Tibial artery (tissue), 4 donors: ENCODE data around the gene SOX5.
"Not testable (repeated sequence)": the region's sequence is repeated elsewhere in the genome, so short reads cannot be mapped to it uniquely, and the experiment has no call there.

Source experiments
- DNase-seq, 2 donors: peaks; one replicate each; pipeline ENCODE4 v3.0.0-alpha.2; 2019
- H3K27ac ChIP-seq, 2 donors: fragments of 200-600 bp; sonication (generic) in 1 of 2; 1 replicate in 1 of 2; 2 replicates in 1 of 2; pipeline ENCODE4 v1.5.1; 2018 to 2019; ENCODE audit warnings: mild to moderate bottlenecking in 1 of 2
- H3K27me3 ChIP-seq, 2 donors: fragments of 200-600 bp; sonication (generic) in 1 of 2; one replicate each; pipeline versions ENCODE4 v1.5.1 to v1.6.0; 2016 to 2019
- H3K36me3 ChIP-seq, 3 donors: fragments of 200-600 bp; sonication (generic) in 2 of 3; one replicate each; pipeline ENCODE4 v1.5.1; 2016 to 2019; ENCODE audit warnings: mild to moderate bottlenecking in 2 of 3
- H3K4me1 ChIP-seq, 4 donors: fragments of 200-600 bp; sonication (generic) in 2 of 4; 1 replicate in 3 of 4; 2 replicates in 1 of 4; pipeline ENCODE4 v1.5.1; 2016 to 2019
- H3K4me3 ChIP-seq, 2 donors: fragments of 200-600 bp; sonication (generic) in 1 of 2; 1 replicate in 1 of 2; 2 replicates in 1 of 2; pipeline ENCODE4 v1.5.1; 2018 to 2019; ENCODE audit warnings: mild to moderate bottlenecking in 2 of 2
- H3K9me3 ChIP-seq, 3 donors: fragments of 200-600 bp; sonication (generic) in 1 of 3; one replicate each; pipeline ENCODE4 v1.5.1; 2016 to 2019
- intact Hi-C: fragments of 100-400 bp; cut with DNase I; formaldehyde crosslinking; loops from one replicate; pipeline ENCODE4 v1.15.0; 2023; ENCODE audit warnings: low total_unique reads
- TF ChIP-seq, protein P1 (sequence below), 2 experiments: fragments of 200-600 bp in 1 of 2; fragments of 450-650 bp in 1 of 2; IDR thresholded peaks; one replicate each; pipeline ENCODE4 v1.5.1; 2017 to 2019; ENCODE audit warnings: antibody characterized with exemption in 2 of 2, mild to moderate bottlenecking in 1 of 2, moderate library complexity in 1 of 2

SOX5 gene

DNA sequence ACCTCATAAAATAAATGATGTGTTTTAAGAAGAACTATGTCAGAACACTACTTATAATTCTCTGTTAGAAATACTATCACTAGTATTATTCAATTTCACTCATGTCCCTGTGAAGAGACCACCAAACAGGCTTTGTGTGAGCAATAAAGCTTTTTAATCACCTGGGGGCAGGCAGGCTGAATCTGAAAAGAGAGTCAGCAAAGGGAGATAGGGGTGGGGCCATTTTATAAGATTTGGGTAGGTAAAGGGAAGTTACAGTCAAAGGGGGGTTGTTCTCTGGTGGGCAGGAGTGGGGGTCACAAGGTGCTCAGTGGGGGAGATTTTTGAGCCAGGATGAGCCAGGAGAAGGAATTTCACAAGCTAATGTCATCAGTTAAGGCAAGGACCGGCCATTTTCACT is 443.7 kb downstream of the SOX5 start:
- DNase-seq, H3K4me1 ChIP-seq, H3K27me3 ChIP-seq, H3K4me3 ChIP-seq, H3K9me3 ChIP-seq, H3K36me3 ChIP-seq, H3K27ac ChIP-seq, intact Hi-C loops: not testable (repeated sequence)

DNA sequence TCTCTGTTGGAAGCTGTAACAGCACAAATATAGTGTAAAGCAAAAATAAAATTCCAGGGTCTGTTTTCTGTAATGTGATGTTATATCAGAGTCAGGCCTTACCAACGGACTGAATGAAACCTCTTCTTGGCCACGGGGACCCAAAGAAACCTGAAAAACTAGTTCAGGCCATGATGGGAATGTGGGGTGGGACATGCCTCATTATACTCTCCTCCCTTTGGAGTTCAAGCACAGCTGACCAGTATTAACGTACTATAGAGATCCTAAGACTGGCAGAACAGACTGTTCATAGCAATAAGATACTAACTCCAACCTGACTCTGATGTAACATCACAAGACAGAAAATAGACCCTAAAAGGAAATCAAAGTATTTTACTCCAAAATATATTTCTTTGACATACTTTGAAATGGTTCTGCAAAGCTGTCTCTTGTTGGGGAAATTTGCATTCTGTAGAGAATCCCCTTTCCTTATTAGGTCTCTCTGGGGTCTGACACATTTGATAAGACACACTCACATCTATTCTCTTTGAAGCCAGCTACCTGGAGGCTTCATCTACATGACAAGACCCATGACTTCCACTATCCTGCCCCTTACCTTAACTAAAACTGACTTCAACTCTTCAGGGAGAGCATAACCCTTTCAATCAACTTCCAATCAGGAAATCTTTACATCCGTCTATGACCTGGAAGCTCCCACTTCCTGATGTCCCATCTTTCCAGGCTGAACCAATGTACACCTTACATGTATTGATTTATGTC is 444.6 kb downstream of the SOX5 start:
- TF ChIP-seq, protein P1, sequence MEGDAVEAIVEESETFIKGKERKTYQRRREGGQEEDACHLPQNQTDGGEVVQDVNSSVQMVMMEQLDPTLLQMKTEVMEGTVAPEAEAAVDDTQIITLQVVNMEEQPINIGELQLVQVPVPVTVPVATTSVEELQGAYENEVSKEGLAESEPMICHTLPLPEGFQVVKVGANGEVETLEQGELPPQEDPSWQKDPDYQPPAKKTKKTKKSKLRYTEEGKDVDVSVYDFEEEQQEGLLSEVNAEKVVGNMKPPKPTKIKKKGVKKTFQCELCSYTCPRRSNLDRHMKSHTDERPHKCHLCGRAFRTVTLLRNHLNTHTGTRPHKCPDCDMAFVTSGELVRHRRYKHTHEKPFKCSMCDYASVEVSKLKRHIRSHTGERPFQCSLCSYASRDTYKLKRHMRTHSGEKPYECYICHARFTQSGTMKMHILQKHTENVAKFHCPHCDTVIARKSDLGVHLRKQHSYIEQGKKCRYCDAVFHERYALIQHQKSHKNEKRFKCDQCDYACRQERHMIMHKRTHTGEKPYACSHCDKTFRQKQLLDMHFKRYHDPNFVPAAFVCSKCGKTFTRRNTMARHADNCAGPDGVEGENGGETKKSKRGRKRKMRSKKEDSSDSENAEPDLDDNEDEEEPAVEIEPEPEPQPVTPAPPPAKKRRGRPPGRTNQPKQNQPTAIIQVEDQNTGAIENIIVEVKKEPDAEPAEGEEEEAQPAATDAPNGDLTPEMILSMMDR (IDR thresholded peaks at IDR 0.05) = no peak
- Histone ChIP-seq H3K4me3 (no peak overlapping the region), H3K9me3 (no peaks in the 10 kb centered on the region), H3K4me1 (no peaks in the 10 kb centered on the region), H3K27ac (no peak overlapping the region), H3K36me3 (no peaks in the 10 kb centered on the region), H3K27me3 (no peaks in the 10 kb centered on the region)
- intact Hi-C loops = no loop called here
- no peak for DNase-seq

GRCh38 chr12:23504043-23504442 is 445.4 kb downstream of the SOX5 start:
- Histone ChIP-seq H3K4me1 (no peaks in the 10 kb centered on the region), H3K27ac (no peak overlapping the region), H3K36me3 (no peaks in the 10 kb centered on the region), H3K4me3 (no peak overlapping the region), H3K27me3 (no peaks in the 10 kb centered on the region), H3K9me3 (peaks cover 0 to 2% (median 0%) of the 10 kb centered on the region in 3 donors)
- no peak for DNase-seq
- TF ChIP-seq, protein P1 (IDR thresholded peaks at IDR 0.05) = no peak
- intact Hi-C loops = no loop called here

- TF ChIP-seq, protein P1 (IDR thresholded peaks at IDR 0.05) = no peak
- Histone ChIP-seq H3K27ac (no peak overlapping the region), H3K4me3 (no peak overlapping the region), H3K27me3 (no peaks in the 10 kb centered on the region), H3K36me3 (no peaks in the 10 kb centered on the region), H3K4me1 (no peaks in the 10 kb centered on the region), H3K9me3 (peaks cover 0 to 5% (median 0%) of the 10 kb centered on the region in 3 donors)
- no peak for DNase-seq
- intact Hi-C loops = no loop called here
These were observed 445.9 kb downstream of the SOX5 start for GRCh38 chr12:23503544-23503943.

DNA sequence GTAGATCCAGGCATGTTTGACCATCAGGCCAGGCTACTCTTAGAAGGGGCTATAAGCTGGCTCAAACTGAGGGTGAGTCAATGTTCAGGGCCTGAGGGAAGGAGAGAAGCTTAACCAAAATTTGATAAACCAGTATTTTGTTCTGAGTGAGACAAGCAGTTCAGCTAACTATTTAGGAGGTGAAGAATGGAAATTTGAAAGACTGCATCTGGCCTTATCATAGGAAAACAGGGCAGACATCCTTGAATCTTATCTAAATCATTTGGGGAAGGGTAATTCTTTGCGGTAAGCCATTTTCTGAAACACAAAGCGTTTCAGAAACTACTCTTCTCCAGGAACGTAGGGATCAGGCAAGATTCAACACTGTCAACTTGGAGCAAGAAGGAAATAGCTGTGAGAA is 447.2 kb downstream of the SOX5 start:
- H3K4me1 ChIP-seq = no peaks in the 10 kb centered on the region
- H3K9me3 ChIP-seq = peaks cover 0 to 10% (median 0%) of the 10 kb centered on the region in 3 donors
- H3K27ac ChIP-seq = no peak overlapping the region
- H3K36me3 ChIP-seq = no peaks in the 10 kb centered on the region
- no peak for DNase-seq
- TF ChIP-seq, protein P1 (IDR thresholded peaks at IDR 0.05) = no peak
- intact Hi-C loops = no loop called here
- no peak overlapping the region for H3K4me3 ChIP-seq
- no peaks in the 10 kb centered on the region for H3K27me3 ChIP-seq

GRCh38 chr12:23495472-23495871 is 454.0 kb downstream of the SOX5 start:
- H3K27me3 ChIP-seq = no peaks in the 10 kb centered on the region
- peaks cover 0 to 10% (median 0%) of the 10 kb centered on the region in 3 donors for H3K9me3 ChIP-seq
- intact Hi-C loops = no loop called here
- no peak for DNase-seq
- H3K4me1 ChIP-seq = no peaks in the 10 kb centered on the region
- no peak overlapping the region for H3K27ac ChIP-seq
- H3K4me3 ChIP-seq = no peak overlapping the region
- no peaks in the 10 kb centered on the region for H3K36me3 ChIP-seq
- TF ChIP-seq, protein P1 (IDR thresholded peaks at IDR 0.05) = no peak
